Uterus (tissue), 2 donors: Measurements from ENCODE around the gene MRPL46.

Experiments used
- CTCF ChIP-seq, 4 experiments: fragments of 200-600 bp in 2 of 4; fragments of 450-650 bp in 2 of 4; sonication (generic) in 2 of 4; IDR thresholded peaks; one replicate each; pipeline ENCODE4 v1.5.1; 2016 to 2019; ENCODE audit warnings: antibody characterized with exemption in 4 of 4, mild to moderate bottlenecking in 2 of 4, moderate library complexity in 1 of 4
- POLR2A ChIP-seq, 2 donors: fragments of 450-650 bp; IDR thresholded peaks; one replicate each; pipeline ENCODE4 v1.6.1; 2016; ENCODE audit warnings: antibody characterized with exemption in 2 of 2, mild to moderate bottlenecking in 1 of 2, moderate library complexity in 1 of 2

- TF ChIP-seq CTCF (IDR thresholded peaks at IDR 0.05), result no peak
- TF ChIP-seq POLR2A (IDR thresholded peaks at IDR 0.05), result no peak
Observed at GRCh38 chr15:88482263-88482662, 15.1 kb upstream of the MRPL46 start.
